ENCODE results near the gene MRPL58.
"Not testable (repeated sequence)": the region's sequence is repeated elsewhere in the genome, so short reads cannot be mapped to it uniquely, and the experiment has no call there.

Gene MRPL58

GRCh38 chr17:75019146-75019545 is 6.7 kb downstream of the MRPL58 start:
- no peak overlapping the region for H2AFZ ChIP-seq
- H3K27me3 ChIP-seq (ENCODE audit: control insufficient read depth, insufficient read depth, low read length) = no peaks in the 10 kb centered on the region
- no peaks in the 10 kb centered on the region for H3K4me1 ChIP-seq
- H3K9me3 ChIP-seq (ENCODE audit: control insufficient read depth, low read length) = no peaks in the 10 kb centered on the region
- H3K36me3 ChIP-seq (ENCODE audit: control insufficient read depth, insufficient read depth, low read length) = no peaks in the 10 kb centered on the region
- H3K4me2 ChIP-seq (ENCODE audit: low read length) = no peak overlapping the region
- no peak overlapping the region for H3K27ac ChIP-seq
- H3K79me2 ChIP-seq = peaks cover 4% of the 10 kb centered on the region
- no peak overlapping the region for H3K4me3 ChIP-seq (ENCODE audit: low read depth, low read length)
- no peak overlapping the region for H3K9ac ChIP-seq
- no peak for TF ChIP-seq CTCF (IDR thresholded peaks at IDR 0.05)

GRCh38 chr17:75019710-75020109 is 7.2 kb downstream of the MRPL58 start:
- Histone ChIP-seq H3K27me3 (ENCODE audit: control insufficient read depth, insufficient read depth, low read length) (no peaks in the 10 kb centered on the region), H3K4me1 (no peaks in the 10 kb centered on the region), H3K9ac (no peak overlapping the region), H3K9me3 (ENCODE audit: control insufficient read depth, low read length) (no peaks in the 10 kb centered on the region), H3K27ac (no peak overlapping the region), H3K79me2 (peaks cover 4% of the 10 kb centered on the region), H3K4me3 (ENCODE audit: low read depth, low read length) (no peak overlapping the region), H2AFZ (no peak overlapping the region), H3K36me3 (ENCODE audit: control insufficient read depth, insufficient read depth, low read length) (no peaks in the 10 kb centered on the region), H3K4me2 (ENCODE audit: low read length) (no peak overlapping the region)
- no peak for TF ChIP-seq CTCF (IDR thresholded peaks at IDR 0.05)

GRCh38 chr17:75020331-75021110 is 8.1 kb downstream of the MRPL58 start:
- H3K4me3 ChIP-seq (ENCODE audit: low read depth, low read length) = no peak overlapping the region
- H3K36me3 ChIP-seq (ENCODE audit: control insufficient read depth, insufficient read depth, low read length) = no peaks in the 10 kb centered on the region

GRCh38 chr17:75024686-75025397 is 12.4 kb downstream of the MRPL58 start:
- Histone ChIP-seq H3K36me3 (ENCODE audit: control insufficient read depth, insufficient read depth, low read length) (no peaks in the 10 kb centered on the region), H3K27me3 (ENCODE audit: control insufficient read depth, insufficient read depth, low read length) (no peaks in the 10 kb centered on the region), H3K27ac (no peak overlapping the region), H2AFZ (no peak overlapping the region), H3K4me3 (ENCODE audit: low read depth, low read length) (no peak overlapping the region), H3K4me1 (no peaks in the 10 kb centered on the region), H3K9me3 (ENCODE audit: control insufficient read depth, low read length) (no peaks in the 10 kb centered on the region), H3K4me2 (ENCODE audit: low read length) (no peak overlapping the region), H3K79me2 (no peaks in the 10 kb centered on the region), H3K9ac (no peak overlapping the region)
- no peak for TF ChIP-seq CTCF (IDR thresholded peaks at IDR 0.05)

More at GRCh38 chr17:75020331-75021110, 8.1 kb downstream of the MRPL58 start:
- Histone ChIP-seq H3K4me1 (no peaks in the 10 kb centered on the region), H3K4me2 (ENCODE audit: low read length) (no peak overlapping the region), H3K27me3 (ENCODE audit: control insufficient read depth, insufficient read depth, low read length) (no peaks in the 10 kb centered on the region), H3K27ac (no peak overlapping the region), H3K9ac (no peak overlapping the region), H3K9me3 (ENCODE audit: control insufficient read depth, low read length) (no peaks in the 10 kb centered on the region), H3K79me2 (peaks cover 4% of the 10 kb centered on the region), H2AFZ (no peak overlapping the region)
- no peak for TF ChIP-seq CTCF (IDR thresholded peaks at IDR 0.05)

- H3K4me2 ChIP-seq (ENCODE audit: low read length); H3K4me3 ChIP-seq (ENCODE audit: low read depth, low read length); H3K27ac ChIP-seq; H3K36me3 ChIP-seq (ENCODE audit: control insufficient read depth, insufficient read depth, low read length); H3K79me2 ChIP-seq; H3K9me3 ChIP-seq (ENCODE audit: control insufficient read depth, low read length); H3K27me3 ChIP-seq (ENCODE audit: control insufficient read depth, insufficient read depth, low read length); H3K4me1 ChIP-seq; H2AFZ ChIP-seq; H3K9ac ChIP-seq: not testable (repeated sequence)
These were observed 12.9 kb downstream of the MRPL58 start for GRCh38 chr17:75025398-75025734.

- H3K79me2 ChIP-seq; H2AFZ ChIP-seq; H3K27me3 ChIP-seq (ENCODE audit: control insufficient read depth, insufficient read depth, low read length); H3K36me3 ChIP-seq (ENCODE audit: control insufficient read depth, insufficient read depth, low read length); H3K4me1 ChIP-seq; H3K9ac ChIP-seq; H3K4me3 ChIP-seq (ENCODE audit: low read depth, low read length); H3K9me3 ChIP-seq (ENCODE audit: control insufficient read depth, low read length); H3K4me2 ChIP-seq (ENCODE audit: low read length); H3K27ac ChIP-seq: not testable (repeated sequence)
These were observed 14.2 kb downstream of the MRPL58 start for GRCh38 chr17:75026650-75027049.
